K562 (cell line): ENCODE data around the gene NFRKB. TPM values are rescaled to one million over a fixed set of nuclear protein-coding genes. Genes with fewer than 3 reads are reported as not detected.
A peak's percentile ranks its signal among the peaks of the same experiment; 100 is the strongest.

Experiments
- CBFA2T3 ChIP-seq: fragments of 450-650 bp; IDR thresholded peaks from 2 replicates; pipeline ENCODE4 v1.6.1; 2017
- HNRNPLL ChIP-seq: fragments of 200-400 bp; formaldehyde crosslinking; IDR thresholded peaks from 2 replicates; pipeline ENCODE4 v1.6.1; 2017; ENCODE audit warnings: low read length, low read depth, mild to moderate bottlenecking; ENCODE audit not compliant: poor library complexity, severe bottlenecking
- KAT2B ChIP-seq: IDR thresholded peaks from one replicate; pipeline ENCODE4 v1.6.1; 2012; ENCODE audit warnings: low read depth, mild to moderate bottlenecking, control low read depth, inconsistent platforms, low read length, moderate library complexity
- LARP7 ChIP-seq: fragments of 450-650 bp; IDR thresholded peaks from 2 replicates; pipeline ENCODE4 v1.6.1; 2016
- MAZ ChIP-seq, 2 experiments: fragments of 450-650 bp in 1 of 2; sonication (generic) in 1 of 2; formaldehyde crosslinking; IDR thresholded peaks in 1 of 2; conservative IDR thresholded peaks in 1 of 2; 2 replicates each; pipeline versions ENCODE4 v1.4.0 to v1.5.0; 2020; ENCODE audit warnings: mild to moderate bottlenecking in 1 of 2, missing genetic modification reagents in 1 of 2
- MTA2 ChIP-seq: fragments of 450-650 bp; IDR thresholded peaks from 2 replicates; pipeline ENCODE4 v1.6.1; 2016; ENCODE audit warnings: low read depth
- PCBP1 ChIP-seq: fragments of 200-400 bp; formaldehyde crosslinking; IDR thresholded peaks from 2 replicates; pipeline ENCODE4 v1.6.1; 2018; ENCODE audit warnings: mild to moderate bottlenecking, low read depth, low read length; ENCODE audit not compliant: poor library complexity, severe bottlenecking
- RBM14 ChIP-seq: fragments of 200-400 bp; formaldehyde crosslinking; IDR thresholded peaks from 2 replicates; pipeline ENCODE4 v1.6.1; 2018; ENCODE audit warnings: low read depth, mild to moderate bottlenecking, low read length, moderate library complexity, borderline replicate concordance; ENCODE audit not compliant: insufficient read depth
- SAFB ChIP-seq: fragments of 200-400 bp; formaldehyde crosslinking; IDR thresholded peaks from 2 replicates; pipeline ENCODE4 v1.6.1; 2017; ENCODE audit warnings: low read depth, low read length, borderline replicate concordance
- SMARCA4 ChIP-seq: fragments of 450-650 bp; IDR thresholded peaks from 2 replicates; pipeline ENCODE4 v1.6.1; 2016
- SOX6 ChIP-seq: fragments of 450-650 bp; IDR thresholded peaks from 2 replicates; pipeline ENCODE4 v1.6.1; 2014; ENCODE audit warnings: mild to moderate bottlenecking
- TAF1 ChIP-seq: IDR thresholded peaks from 2 replicates; pipeline ENCODE4 v1.6.1; 2011; ENCODE audit warnings: mild to moderate bottlenecking, low read length, moderate library complexity; ENCODE audit not compliant: insufficient read depth, control insufficient read depth, severe bottlenecking; ENCODE audit errors: extremely low read depth
- U2AF2 ChIP-seq: fragments of 200-400 bp; formaldehyde crosslinking; optimal IDR thresholded peaks from 2 replicates; pipeline ENCODE3; 2017; ENCODE audit warnings: low read depth, mild to moderate bottlenecking, low read length
- ZC3H8 ChIP-seq: fragments of 450-650 bp; IDR thresholded peaks from 2 replicates; pipeline ENCODE4 v1.6.1; 2017
- ZFPM2 ChIP-seq: fragments of 250-450 bp; sonication (Bioruptor Pico); IDR thresholded peaks from 2 replicates; pipeline ENCODE4 v1.5.1; 2022; ENCODE audit warnings: mild to moderate bottlenecking
- ZNF121 ChIP-seq: sonication (generic); formaldehyde crosslinking; conservative IDR thresholded peaks from 2 replicates; pipeline ENCODE4 v1.8.0; 2022; ENCODE audit warnings: missing genetic modification reagents
- ZNF384 ChIP-seq: IDR thresholded peaks from 2 replicates; pipeline ENCODE4 v1.6.1; 2012; ENCODE audit warnings: low read depth, low read length, improper control_type of control experiment
- ZNF583 ChIP-seq: fragments of 250-450 bp; sonication (Bioruptor Pico); IDR thresholded peaks from 2 replicates; pipeline ENCODE4 v1.4.0; 2020
- ZNF644 ChIP-seq: fragments of 200-800 bp; sonication (Bioruptor generic); IDR thresholded peaks from 2 replicates; pipeline ENCODE4 v1.6.1; 2016; ENCODE audit warnings: low read depth, missing genetic modification characterization, missing compliant biosample characterization
- polyA plus RNA-seq, 8 experiments: library from polyadenylated mRNA; depleted of rRNA in 4 of 8; stranded (reverse) in 5 of 8; unstranded in 3 of 8; fragments of >200 nt; fragmentation: Nextera tagmentation in 2 of 8; fragmentation: Illumina TruSeq in 1 of 8; extraction: Ambion mirVana in 2 of 8; extraction: Trizol in 1 of 8; gene quantifications; 2 replicates each; pipeline versions ENCODE4 v1.2.1 to v1.2.3, GENCODE V29; 2011 to 2014; ENCODE audit warnings: inconsistent platforms in 1 of 8, missing spikeins in 1 of 8
- total RNA-seq, 7 experiments: library from RNA; depleted of rRNA in 6 of 7; stranded (reverse); fragments of >200 nt in 6 of 7; fragmentation: Illumina TruSeq in 2 of 7; extraction: Trizol in 2 of 7; gene quantifications; 2 replicates each; pipeline versions ENCODE4 v1.2.1 to v1.2.3, GENCODE V29; 2011 to 2021; ENCODE audit warnings: low replicate concordance in 1 of 7
- TF ChIP-seq, protein P1 (sequence below): sonication (generic); formaldehyde crosslinking; IDR thresholded peaks from 2 replicates; pipeline ENCODE4 v1.8.1; 2022; ENCODE audit warnings: missing genetic modification reagents
- TF ChIP-seq, protein P2 (sequence below), 2 experiments: fragments of 450-650 bp; IDR thresholded peaks; 2 replicates each; pipeline ENCODE4 v1.6.1; 2018; ENCODE audit warnings: mild to moderate bottlenecking in 2 of 2, low read depth in 1 of 2; ENCODE audit not compliant: partially characterized antibody in 2 of 2
- TF ChIP-seq, protein P3 (sequence below): fragments of 250-450 bp; sonication (Bioruptor Pico); IDR thresholded peaks from 2 replicates; pipeline ENCODE4 v1.5.0; 2022; ENCODE audit warnings: mild to moderate bottlenecking

NFRKB gene
- total and polyA plus RNA-seq, 9 of the 15 experiments (the other 6 are each of a cell fraction or from before 2014, with no cell fraction given) = 7.1 to 42.6 (median 23.9) TPM

DNA sequence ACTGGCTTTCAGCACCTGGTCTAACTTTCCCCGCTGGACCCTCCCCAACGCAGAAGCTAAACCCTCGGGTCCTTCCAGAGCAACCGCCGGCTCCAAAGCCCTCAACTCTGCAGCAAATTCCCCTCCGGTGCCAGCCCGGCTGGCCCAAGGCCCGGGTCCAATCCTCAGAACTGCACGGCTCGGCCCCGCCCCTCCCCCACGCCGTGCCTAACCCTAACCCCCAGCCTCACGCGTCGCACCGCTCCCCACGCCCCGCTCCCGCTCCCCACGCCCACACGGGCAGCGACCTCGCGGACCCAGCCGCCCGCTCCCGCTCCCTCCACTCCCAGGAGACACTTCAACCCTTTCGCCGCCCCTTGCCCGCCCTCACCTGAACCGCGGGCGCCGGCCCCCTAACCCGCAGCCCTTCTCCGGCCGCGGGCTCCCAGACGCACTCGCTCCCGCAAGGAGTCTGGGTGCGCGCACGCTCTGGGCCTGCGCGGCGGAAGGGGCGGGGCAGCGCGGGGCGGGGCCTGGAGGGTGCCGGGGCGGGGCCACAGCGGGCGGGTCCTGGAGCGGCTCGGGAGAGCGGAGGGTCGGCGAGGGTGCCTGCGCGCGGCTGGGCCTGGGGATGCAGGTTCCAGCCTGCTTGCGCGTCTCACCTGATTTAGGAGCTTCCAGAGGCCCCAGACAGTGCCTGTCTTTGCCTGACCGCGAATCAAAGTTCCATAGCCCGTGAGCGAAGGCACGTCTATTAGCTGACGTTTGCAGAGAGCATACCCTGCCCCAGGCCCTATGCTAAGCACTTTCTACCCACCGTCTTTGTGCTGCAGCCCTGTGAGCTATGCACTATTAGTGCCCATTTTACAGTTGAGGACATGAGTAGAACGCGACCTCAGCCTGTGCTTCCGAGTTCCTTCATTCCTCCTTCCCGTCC, at the start of gene NFRKB (continued):
- TF ChIP-seq MAZ (CRISPR knock-in tag; conservative IDR thresholded peaks at IDR 0.05 in 1 of 2, IDR thresholded peaks at IDR 0.05 in 1 of 2) (peak; percentile 58 to 73; a peak in 3 of 4 replicates), ZNF644 (tag) (no peak), RBM14 (no peak), SMARCA4 (no peak), TAF1 (peak; percentile 72), ZNF384 (no peak), ZFPM2 (CRISPR knock-in tag) (no peak), HNRNPLL (no peak), ZNF583 (CRISPR knock-in tag) (no peak), LARP7 (no peak), CBFA2T3 (no peak), KAT2B (no peak), SOX6 (no peak), ZNF121 (CRISPR knock-in tag) (no peak), U2AF2 (no peak), PCBP1 (peak; percentile 39), ZC3H8 (no peak), MTA2 (no peak; the same call in 1 of the 2 replicates), SAFB (no peak)
- TF ChIP-seq, protein P1, sequence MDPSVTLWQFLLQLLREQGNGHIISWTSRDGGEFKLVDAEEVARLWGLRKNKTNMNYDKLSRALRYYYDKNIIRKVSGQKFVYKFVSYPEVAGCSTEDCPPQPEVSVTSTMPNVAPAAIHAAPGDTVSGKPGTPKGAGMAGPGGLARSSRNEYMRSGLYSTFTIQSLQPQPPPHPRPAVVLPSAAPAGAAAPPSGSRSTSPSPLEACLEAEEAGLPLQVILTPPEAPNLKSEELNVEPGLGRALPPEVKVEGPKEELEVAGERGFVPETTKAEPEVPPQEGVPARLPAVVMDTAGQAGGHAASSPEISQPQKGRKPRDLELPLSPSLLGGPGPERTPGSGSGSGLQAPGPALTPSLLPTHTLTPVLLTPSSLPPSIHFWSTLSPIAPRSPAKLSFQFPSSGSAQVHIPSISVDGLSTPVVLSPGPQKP (CRISPR knock-in tag) = no peak
- TF ChIP-seq, protein P2, sequence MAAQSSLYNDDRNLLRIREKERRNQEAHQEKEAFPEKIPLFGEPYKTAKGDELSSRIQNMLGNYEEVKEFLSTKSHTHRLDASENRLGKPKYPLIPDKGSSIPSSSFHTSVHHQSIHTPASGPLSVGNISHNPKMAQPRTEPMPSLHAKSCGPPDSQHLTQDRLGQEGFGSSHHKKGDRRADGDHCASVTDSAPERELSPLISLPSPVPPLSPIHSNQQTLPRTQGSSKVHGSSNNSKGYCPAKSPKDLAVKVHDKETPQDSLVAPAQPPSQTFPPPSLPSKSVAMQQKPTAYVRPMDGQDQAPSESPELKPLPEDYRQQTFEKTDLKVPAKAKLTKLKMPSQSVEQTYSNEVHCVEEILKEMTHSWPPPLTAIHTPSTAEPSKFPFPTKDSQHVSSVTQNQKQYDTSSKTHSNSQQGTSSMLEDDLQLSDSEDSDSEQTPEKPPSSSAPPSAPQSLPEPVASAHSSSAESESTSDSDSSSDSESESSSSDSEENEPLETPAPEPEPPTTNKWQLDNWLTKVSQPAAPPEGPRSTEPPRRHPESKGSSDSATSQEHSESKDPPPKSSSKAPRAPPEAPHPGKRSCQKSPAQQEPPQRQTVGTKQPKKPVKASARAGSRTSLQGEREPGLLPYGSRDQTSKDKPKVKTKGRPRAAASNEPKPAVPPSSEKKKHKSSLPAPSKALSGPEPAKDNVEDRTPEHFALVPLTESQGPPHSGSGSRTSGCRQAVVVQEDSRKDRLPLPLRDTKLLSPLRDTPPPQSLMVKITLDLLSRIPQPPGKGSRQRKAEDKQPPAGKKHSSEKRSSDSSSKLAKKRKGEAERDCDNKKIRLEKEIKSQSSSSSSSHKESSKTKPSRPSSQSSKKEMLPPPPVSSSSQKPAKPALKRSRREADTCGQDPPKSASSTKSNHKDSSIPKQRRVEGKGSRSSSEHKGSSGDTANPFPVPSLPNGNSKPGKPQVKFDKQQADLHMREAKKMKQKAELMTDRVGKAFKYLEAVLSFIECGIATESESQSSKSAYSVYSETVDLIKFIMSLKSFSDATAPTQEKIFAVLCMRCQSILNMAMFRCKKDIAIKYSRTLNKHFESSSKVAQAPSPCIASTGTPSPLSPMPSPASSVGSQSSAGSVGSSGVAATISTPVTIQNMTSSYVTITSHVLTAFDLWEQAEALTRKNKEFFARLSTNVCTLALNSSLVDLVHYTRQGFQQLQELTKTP (IDR thresholded peaks at IDR 0.05; ENCODE audit: low read depth in 1 of 2, partially characterized antibody in 2 of 2) = no peak
- TF ChIP-seq, protein P3, sequence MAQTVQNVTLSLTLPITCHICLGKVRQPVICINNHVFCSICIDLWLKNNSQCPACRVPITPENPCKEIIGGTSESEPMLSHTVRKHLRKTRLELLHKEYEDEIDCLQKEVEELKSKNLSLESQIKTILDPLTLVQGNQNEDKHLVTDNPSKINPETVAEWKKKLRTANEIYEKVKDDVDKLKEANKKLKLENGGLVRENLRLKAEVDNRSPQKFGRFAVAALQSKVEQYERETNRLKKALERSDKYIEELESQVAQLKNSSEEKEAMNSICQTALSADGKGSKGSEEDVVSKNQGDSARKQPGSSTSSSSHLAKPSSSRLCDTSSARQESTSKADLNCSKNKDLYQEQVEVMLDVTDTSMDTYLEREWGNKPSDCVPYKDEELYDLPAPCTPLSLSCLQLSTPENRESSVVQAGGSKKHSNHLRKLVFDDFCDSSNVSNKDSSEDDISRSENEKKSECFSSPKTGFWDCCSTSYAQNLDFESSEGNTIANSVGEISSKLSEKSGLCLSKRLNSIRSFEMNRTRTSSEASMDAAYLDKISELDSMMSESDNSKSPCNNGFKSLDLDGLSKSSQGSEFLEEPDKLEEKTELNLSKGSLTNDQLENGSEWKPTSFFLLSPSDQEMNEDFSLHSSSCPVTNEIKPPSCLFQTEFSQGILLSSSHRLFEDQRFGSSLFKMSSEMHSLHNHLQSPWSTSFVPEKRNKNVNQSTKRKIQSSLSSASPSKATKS (CRISPR knock-in tag) = no peak
